H9 (cell line): ENCODE data around the gene C15orf40. TPM values are rescaled to one million over a fixed set of nuclear protein-coding genes. Genes with fewer than 3 reads are reported as not detected.
"Not testable (repeated sequence)": the region's sequence is repeated elsewhere in the genome, so short reads cannot be mapped to it uniquely, and the experiment has no call there.

Experiments
- DNase-seq: peaks from one replicate; pipeline ENCODE4 v3.0.0-alpha.2; 2017
- H2AFZ ChIP-seq: one replicate; pipeline ENCODE4 v1.6.1; 2013; ENCODE audit warnings: mild to moderate bottlenecking, low read length, control low read depth, moderate library complexity
- H2AK5ac ChIP-seq: 2 replicates; pipeline ENCODE4 v1.6.1; 2013; ENCODE audit warnings: low read length, control low read depth, mixed read lengths; ENCODE audit not compliant: insufficient read length
- H2BK120ac ChIP-seq: one replicate; pipeline ENCODE4 v1.6.1; 2013; ENCODE audit warnings: low read depth, mild to moderate bottlenecking, low read length, control low read depth, inconsistent platforms; ENCODE audit not compliant: poor library complexity, severe bottlenecking
- H2BK12ac ChIP-seq: 2 replicates; pipeline ENCODE4 v1.6.1; 2013; ENCODE audit warnings: low read length, control low read depth, mixed read lengths, low read depth; ENCODE audit not compliant: insufficient read length
- H2BK15ac ChIP-seq: 2 replicates; pipeline ENCODE4 v1.6.1; 2013; ENCODE audit warnings: low read depth, low read length, control low read depth
- H2BK20ac ChIP-seq: one replicate; pipeline ENCODE4 v1.6.1; 2013; ENCODE audit warnings: low read depth, mild to moderate bottlenecking, low read length, control low read depth, inconsistent platforms; ENCODE audit not compliant: poor library complexity, severe bottlenecking
- H2BK5ac ChIP-seq: 2 replicates; pipeline ENCODE4 v1.6.1; 2013; ENCODE audit warnings: low read length, control low read depth, mixed read lengths; ENCODE audit not compliant: insufficient read length
- H3K14ac ChIP-seq: 2 replicates; pipeline ENCODE4 v1.6.1; 2013; ENCODE audit warnings: low read length, control low read depth; ENCODE audit not compliant: insufficient read depth
- H3K18ac ChIP-seq: 2 replicates; pipeline ENCODE4 v1.6.1; 2013; ENCODE audit warnings: low read depth, mild to moderate bottlenecking, mixed read lengths, low read length, control low read depth; ENCODE audit not compliant: insufficient read length
- H3K23ac ChIP-seq: 2 replicates; pipeline ENCODE4 v1.6.1; 2013; ENCODE audit warnings: low read length, control low read depth, mixed read lengths, low read depth; ENCODE audit not compliant: insufficient read length
- H3K23me2 ChIP-seq: 2 replicates; pipeline ENCODE4 v1.6.1; 2013; ENCODE audit warnings: low read depth, mild to moderate bottlenecking, mixed read lengths, low read length, control low read depth; ENCODE audit not compliant: insufficient read length, poor library complexity, severe bottlenecking
- H3K27ac ChIP-seq: 2 replicates; pipeline ENCODE4 v1.5.1; 2013; ENCODE audit warnings: low read length, control low read depth, mixed read lengths, low read depth; ENCODE audit not compliant: insufficient read length
- H3K27me3 ChIP-seq: 2 replicates; pipeline ENCODE4 v1.6.1; 2013; ENCODE audit warnings: low read length, control low read depth, inconsistent platforms; ENCODE audit not compliant: insufficient read depth
- H3K4ac ChIP-seq: 2 replicates; pipeline ENCODE4 v1.6.1; 2013; ENCODE audit warnings: low read depth, mild to moderate bottlenecking, control low read depth, inconsistent platforms, low read length, moderate library complexity
- H3K4me1 ChIP-seq: 2 replicates; pipeline ENCODE4 v1.6.1; 2013; ENCODE audit warnings: low read length, control low read depth, inconsistent platforms; ENCODE audit not compliant: insufficient read depth
- H3K4me2 ChIP-seq: 2 replicates; pipeline ENCODE4 v1.6.1; 2013; ENCODE audit warnings: low read length, control low read depth, mixed read lengths; ENCODE audit not compliant: insufficient read length, insufficient read depth
- H3K56ac ChIP-seq: 2 replicates; pipeline ENCODE4 v1.6.1; 2013; ENCODE audit warnings: low read depth, mild to moderate bottlenecking, mixed read lengths, low read length, control low read depth; ENCODE audit not compliant: insufficient read length
- H3K79me1 ChIP-seq: 2 replicates; pipeline ENCODE4 v1.6.1; 2013; ENCODE audit warnings: low read depth, mild to moderate bottlenecking, moderate library complexity, low read length, control low read depth, inconsistent platforms; ENCODE audit not compliant: insufficient read depth, poor library complexity, severe bottlenecking
- H3K79me2 ChIP-seq: 2 replicates; pipeline ENCODE4 v1.6.1; 2013; ENCODE audit warnings: low read length, control low read depth, inconsistent platforms; ENCODE audit not compliant: insufficient read depth
- H3K9ac ChIP-seq: 2 replicates; pipeline ENCODE4 v1.6.1; 2013; ENCODE audit warnings: low read length, control low read depth, mixed read lengths; ENCODE audit not compliant: insufficient read length; ENCODE audit errors: extremely low read depth
- H3K9me3 ChIP-seq: one replicate; pipeline ENCODE4 v1.6.1; 2013; ENCODE audit warnings: low read depth, low read length, inconsistent platforms; ENCODE audit not compliant: control insufficient read depth
- H3T11ph ChIP-seq: one replicate; pipeline ENCODE4 v1.6.1; 2013; ENCODE audit warnings: mild to moderate bottlenecking, low read length, control low read depth, inconsistent platforms
- H4K20me1 ChIP-seq: one replicate; pipeline ENCODE4 v1.6.1; 2013; ENCODE audit not compliant: control insufficient read depth, insufficient read length, insufficient read depth
- H4K5ac ChIP-seq: 2 replicates; pipeline ENCODE4 v1.6.1; 2013; ENCODE audit warnings: low read depth, mild to moderate bottlenecking, mixed read lengths, low read length, control low read depth; ENCODE audit not compliant: insufficient read length
- H4K8ac ChIP-seq: replicated peaks from 2 replicates; pipeline ENCODE4 v1.6.1; 2013; ENCODE audit warnings: low read length, control low read depth, mixed read lengths, low read depth; ENCODE audit not compliant: insufficient read length
- H4K91ac ChIP-seq: 2 replicates; pipeline ENCODE4 v1.6.1; 2013; ENCODE audit warnings: low read depth, mild to moderate bottlenecking, moderate library complexity, mixed read lengths, low read length, control low read depth; ENCODE audit not compliant: insufficient read length
- H3K27ac Mint-ChIP-seq, 3 experiments: 2 replicates in 2 of 3; 3 replicates in 1 of 3; pipeline ENCODE4 v1.8.0; 2020 to 2021; ENCODE audit warnings: mixed read lengths in 3 of 3, mild to moderate bottlenecking in 1 of 3, moderate library complexity in 1 of 3
- H3K27me3 Mint-ChIP-seq: 2 replicates; pipeline ENCODE4 v1.8.0; 2021; ENCODE audit warnings: low read depth, mild to moderate bottlenecking, moderate library complexity, mixed read lengths
- H3K36me3 Mint-ChIP-seq, 3 experiments: 2 replicates in 2 of 3; 3 replicates in 1 of 3; pipeline ENCODE4 v1.8.0; 2020 to 2021; ENCODE audit warnings: low read depth in 3 of 3, mixed read lengths in 3 of 3; ENCODE audit not compliant: insufficient read depth in 1 of 3
- H3K4me1 Mint-ChIP-seq, 2 experiments: 2 replicates each; pipeline ENCODE4 v1.8.0; 2020; ENCODE audit warnings: mixed read lengths in 2 of 2
- H3K4me3 Mint-ChIP-seq, 2 experiments: 2 replicates in 1 of 2; 3 replicates in 1 of 2; pipeline ENCODE4 v1.8.0; 2020 to 2021; ENCODE audit warnings: mild to moderate bottlenecking in 2 of 2, mixed read lengths in 2 of 2, moderate library complexity in 1 of 2
- H3K9me3 Mint-ChIP-seq, 2 experiments: 2 replicates in 1 of 2; 3 replicates in 1 of 2; pipeline ENCODE4 v1.8.0; 2020; ENCODE audit warnings: mild to moderate bottlenecking in 2 of 2, mixed read lengths in 2 of 2, moderate library complexity in 1 of 2
- CTCF ChIP-seq: fragments of 200-600 bp; sonication (generic); conservative IDR thresholded peaks from 3 replicates; pipeline ENCODE4 v1.8.0; 2021; ENCODE audit warnings: antibody characterized with exemption, mild to moderate bottlenecking
- WGBS: extraction: QIAGEN DNeasy Blood & Tissue Kit; methylation state at CpG from one replicate; pipeline ENCODE4 v1.1.7; 2013; ENCODE audit warnings: missing lambda C conversion rate, low lambda C conversion rate, mixed read lengths; ENCODE audit not compliant: insufficient read length; ENCODE audit errors: extremely low coverage; 5-methylcytosine and 5-hydroxymethylcytosine counted together
- total RNA-seq: library from RNA; stranded (reverse); gene quantifications from 2 replicates; pipeline ENCODE4 v1.2.1, GENCODE V29; 2021

The C15orf40 gene
- total RNA-seq, 1 experiment from 2014 or later = 11.5 TPM

- Histone ChIP-seq H2BK20ac (no peak overlapping the region), H3K18ac (no peak overlapping the region), H3K4me2 (no peak overlapping the region), H3K4me1 (no peaks in the 10 kb centered on the region), H3K4ac (no peak overlapping the region), H3K9me3 (no peaks in the 10 kb centered on the region), H4K5ac (no peak overlapping the region), H3K23ac (no peak overlapping the region), H4K91ac (no peak overlapping the region), H3K27ac (no peak overlapping the region), H3K79me2 (peaks cover 4% of the 10 kb centered on the region; the same call in 1 of the 2 replicates), H3K9ac (no peak overlapping the region), H3T11ph (no peak overlapping the region), H4K8ac (no peak overlapping the region), H2BK5ac (no peak overlapping the region), H2BK120ac (no peak overlapping the region), H2BK12ac (no peak overlapping the region), H3K14ac (no peak overlapping the region), H4K20me1 (no peaks in the 10 kb centered on the region), H2AK5ac (no peak overlapping the region), H2BK15ac (no peak overlapping the region), H3K27me3 (no peaks in the 10 kb centered on the region), H3K79me1 (peaks cover 5% of the 10 kb centered on the region), H3K23me2 (no peaks in the 10 kb centered on the region), H3K56ac (no peak overlapping the region), H2AFZ (no peak overlapping the region)
- TF ChIP-seq CTCF = no peak
- H3K27me3 Mint-ChIP-seq = no peaks in the 10 kb centered on the region
- WGBS = no CpG with 5 or more reads among the region's 6 CpGs
- DNase-seq = no peak
- peaks cover 39 to 55% (median 54%) of the 10 kb centered on the region in 3 experiments for H3K36me3 Mint-ChIP-seq
- no peak overlapping the region for H3K27ac Mint-ChIP-seq
- peaks cover 0 to 3% of the 10 kb centered on the region in 2 experiments; a peak in 1 of 5 replicates for H3K9me3 Mint-ChIP-seq
- H3K4me3 Mint-ChIP-seq = no peak overlapping the region
- no peaks in the 10 kb centered on the region for H3K4me1 Mint-ChIP-seq
These were observed 24.8 kb upstream of the C15orf40 start for GRCh38 chr15:83036253-83036652.

- not testable (repeated sequence) for H3K27ac Mint-ChIP-seq, H3K27me3 ChIP-seq, H3K4me3 Mint-ChIP-seq, H3K79me2 ChIP-seq, H4K91ac ChIP-seq, H3K27ac ChIP-seq, H3K4me1 ChIP-seq, H3K9ac ChIP-seq, H3K79me1 ChIP-seq, H3T11ph ChIP-seq, H2AK5ac ChIP-seq, H3K4me2 ChIP-seq, H2AFZ ChIP-seq, H3K27me3 Mint-ChIP-seq, H2BK5ac ChIP-seq, DNase-seq, H4K5ac ChIP-seq, H2BK12ac ChIP-seq, H3K23ac ChIP-seq, H4K20me1 ChIP-seq, H3K9me3 ChIP-seq, H3K18ac ChIP-seq, H2BK20ac ChIP-seq, H3K4ac ChIP-seq, H3K23me2 ChIP-seq, H2BK15ac ChIP-seq, H3K56ac ChIP-seq, H2BK120ac ChIP-seq, H3K14ac ChIP-seq, H4K8ac ChIP-seq, H3K4me1 Mint-ChIP-seq, H3K9me3 Mint-ChIP-seq
- H3K36me3 Mint-ChIP-seq = peaks cover 39 to 61% (median 56%) of the 10 kb centered on the region in 3 experiments
- WGBS = no CpG with 5 or more reads among the region's 6 CpGs
These were observed 19.8 kb upstream of the C15orf40 start for GRCh38 chr15:83031234-83031633.
